HepG2 (cell line): ENCODE results near the gene SFXN2. TPM values are rescaled to one million over a fixed set of nuclear protein-coding genes. Genes with fewer than 3 reads are reported as not detected.

Experiments used
- ATAC-seq: fragments of 200-7000 bp; cut with Tn5 transposase; 3 replicates; pipeline ENCODE4 v1.9.1; 2020; ENCODE audit warnings: mild to moderate bottlenecking, moderate library complexity
- BruUV-seq: library from RNA; stranded (reverse); fragments of 400-500 nt; replicated peaks from 2 replicates; lab custom pipeline; 2021; lab: Mats Ljungman, UMichigan
- CTCF ChIA-PET: fragments of 300-600 bp; formaldehyde crosslinking; extraction: SDS; loops from one replicate; lab custom pipeline; 2021; ENCODE audit warnings: low total read pairs, inconsistent platforms, low intra/inter-chr PET ratio; lab: Yijun Ruan, JAX
- POLR2A ChIA-PET: fragments of 350-600 bp; sonication (Branson Sonifier 250); formaldehyde crosslinking; loops from one replicate; lab custom pipeline; 2020; ENCODE audit warnings: antibody characterized with exemption, inconsistent platforms; lab: Yijun Ruan, JAX
- DNase-seq: peaks from one replicate; pipeline ENCODE4 v3.0.0-alpha.2; 2015; ENCODE audit warnings: low spot score
- FAIRE-seq: peaks from 3 replicates; lab custom pipeline; 2011; peaks lifted over from hg19 to GRCh38; lab: Jason Lieb, UNC
- H2AFZ ChIP-seq: one replicate; pipeline ENCODE4 v1.6.1; 2011; ENCODE audit warnings: low read length, inconsistent platforms
- H3K27ac ChIP-seq: fragments of 300-600 bp; 3 replicates; pipeline ENCODE4 v1.8.0; 2011; ENCODE audit warnings: mixed run types, mild to moderate bottlenecking, mixed read lengths, low read length, inconsistent platforms; ENCODE audit not compliant: insufficient read depth; ENCODE audit errors: extremely low read length
- H3K27me3 ChIP-seq, 2 experiments: fragments of 200-600 bp in 1 of 2; 2 replicates in 1 of 2; 3 replicates in 1 of 2; pipeline versions ENCODE4 v1.6.0 to v1.8.0; 2011; ENCODE audit warnings: low read length in 2 of 2, mild to moderate bottlenecking in 2 of 2, moderate library complexity in 2 of 2, inconsistent platforms in 1 of 2; ENCODE audit not compliant: insufficient read depth in 2 of 2, control insufficient read depth in 1 of 2
- H3K36me3 ChIP-seq, 2 experiments: fragments of 200-600 bp in 1 of 2; replicated peaks in 1 of 2; 2 replicates in 1 of 2; 3 replicates in 1 of 2; pipeline versions ENCODE4 v1.5.1 to v1.8.0; 2011; ENCODE audit warnings: low read length in 2 of 2, inconsistent platforms in 1 of 2; ENCODE audit not compliant: insufficient read depth in 2 of 2, control insufficient read depth in 1 of 2
- H3K4me1 ChIP-seq: 2 replicates; pipeline ENCODE4 v1.5.1; 2012; ENCODE audit warnings: low read length, inconsistent platforms; ENCODE audit not compliant: insufficient read depth
- H3K4me2 ChIP-seq: 2 replicates; pipeline ENCODE4 v1.6.0; 2011; ENCODE audit warnings: low read depth, low read length, inconsistent platforms
- H3K4me3 ChIP-seq, 3 experiments: fragments of 200-600 bp in 1 of 3; sonication (generic), shearing (Covaris generic) in 1 of 3; replicated peaks in 1 of 3; 2 replicates each; pipeline ENCODE4 v1.5.1; 2011 to 2016; ENCODE audit warnings: low read length in 3 of 3, inconsistent platforms in 2 of 3, low read depth in 2 of 3, mild to moderate bottlenecking in 2 of 3, control low read depth in 1 of 3, mixed read lengths in 1 of 3; ENCODE audit not compliant: insufficient read depth in 1 of 3
- H3K79me2 ChIP-seq: one replicate; pipeline ENCODE4 v1.6.1; 2011; ENCODE audit warnings: low read length, inconsistent platforms; ENCODE audit not compliant: insufficient read depth
- H3K9ac ChIP-seq: 2 replicates; pipeline ENCODE4 v1.6.0; 2011; ENCODE audit warnings: mild to moderate bottlenecking, low read depth, low read length, inconsistent platforms; ENCODE audit not compliant: insufficient read depth
- H3K9me3 ChIP-seq: 2 replicates; pipeline ENCODE4 v1.5.1; 2012; ENCODE audit warnings: mild to moderate bottlenecking, low read length
- H4K20me1 ChIP-seq: 2 replicates; pipeline ENCODE4 v1.6.0; 2011; ENCODE audit warnings: inconsistent platforms, mild to moderate bottlenecking, low read length, moderate library complexity; ENCODE audit not compliant: insufficient read depth
- AGO1 ChIP-seq: fragments of 200-400 bp; formaldehyde crosslinking; IDR thresholded peaks from 2 replicates; pipeline ENCODE4 v1.6.1; 2017; ENCODE audit warnings: mild to moderate bottlenecking, low read depth, low read length, moderate library complexity; ENCODE audit not compliant: poor library complexity, severe bottlenecking
- ARID2 ChIP-seq: sonication (generic); formaldehyde crosslinking; IDR thresholded peaks from 2 replicates; pipeline ENCODE4 v1.8.1; 2022; ENCODE audit warnings: mild to moderate bottlenecking, missing genetic modification reagents, borderline replicate concordance
- CEBPG ChIP-seq: IDR thresholded peaks from 2 replicates; pipeline ENCODE4 v1.6.1; 2016
- IKZF1 ChIP-seq: fragments of 450-650 bp; IDR thresholded peaks from 2 replicates; pipeline ENCODE4 v1.7.1; 2016
- KDM4B ChIP-seq: sonication (generic); formaldehyde crosslinking; IDR thresholded peaks from 2 replicates; pipeline ENCODE4 v1.4.0; 2020; ENCODE audit warnings: missing genetic modification reagents
- KDM5B ChIP-seq: sonication (generic); formaldehyde crosslinking; IDR thresholded peaks from 2 replicates; pipeline ENCODE4 v1.4.0; 2020; ENCODE audit warnings: missing genetic modification reagents, mild to moderate bottlenecking, borderline replicate concordance
- MIER3 ChIP-seq: IDR thresholded peaks from 2 replicates; pipeline ENCODE4 v1.6.1; 2016; ENCODE audit warnings: missing compliant biosample characterization, borderline replicate concordance
- PHF5A ChIP-seq: IDR thresholded peaks from one replicate; pipeline ENCODE4 v1.6.1; 2018; ENCODE audit warnings: low read depth, missing genetic modification reagents; ENCODE audit not compliant: unreplicated experiment
- SALL1 ChIP-seq: sonication (generic); formaldehyde crosslinking; IDR thresholded peaks from 2 replicates; pipeline ENCODE4 v1.8.0; 2022; ENCODE audit warnings: mild to moderate bottlenecking, missing genetic modification reagents
- SOX6 ChIP-seq, 2 experiments: fragments of 450-650 bp in 1 of 2; sonication (generic) in 1 of 2; formaldehyde crosslinking in 1 of 2; IDR thresholded peaks; 2 replicates each; pipeline versions ENCODE4 v1.4.0 to v1.6.1; 2017 to 2020; ENCODE audit warnings: antibody characterized with exemption in 1 of 2, mild to moderate bottlenecking in 1 of 2, missing genetic modification reagents in 1 of 2
- ZBTB38 ChIP-seq: sonication (generic); formaldehyde crosslinking; IDR thresholded peaks from 2 replicates; pipeline ENCODE4 v1.5.1; 2020; ENCODE audit warnings: mild to moderate bottlenecking, missing genetic modification reagents
- ZNF44 ChIP-seq: sonication (generic); formaldehyde crosslinking; IDR thresholded peaks from 2 replicates; pipeline ENCODE4 v1.5.1; 2020; ENCODE audit warnings: mild to moderate bottlenecking, missing genetic modification reagents
- ZNF558 ChIP-seq: sonication (generic); formaldehyde crosslinking; IDR thresholded peaks from 2 replicates; pipeline ENCODE4 v1.9.0; 2022; ENCODE audit warnings: mild to moderate bottlenecking, missing genetic modification reagents, borderline replicate concordance
- WGBS: methylation state at CpG from one replicate; pipeline ENCODE4 v1.1.6; 2017; ENCODE audit warnings: low lambda C conversion rate; 5-methylcytosine and 5-hydroxymethylcytosine counted together
- in situ Hi-C: cut with HindIII; loops from 2 replicates; pipeline ENCODE4 v1.10.0; 2017; ENCODE audit warnings: low pct_unique_long_range_greater_than_20kb; ENCODE audit not compliant: extremely low pct_ligation_motif_present
- intact Hi-C: fragments of 100-400 bp; cut with micrococcal nuclease; formaldehyde crosslinking; loops from one replicate; pipeline ENCODE4 v1.10.0; 2022; ENCODE audit not compliant: unreplicated experiment
- polyA plus RNA-seq, 8 experiments: library from polyadenylated mRNA; depleted of rRNA in 3 of 8; stranded (reverse) in 7 of 8; unstranded in 1 of 8; fragments of >200 nt; fragmentation: Illumina TruSeq in 4 of 8; extraction: Trizol in 4 of 8; gene quantifications; 2 replicates each; pipeline versions ENCODE4 v1.2.1 to v1.2.3, GENCODE V29; 2011 to 2016; ENCODE audit warnings: low read depth in 4 of 8, missing spikeins in 1 of 8, mixed read lengths in 1 of 8; ENCODE audit not compliant: insufficient read depth in 1 of 8
- total RNA-seq, 5 experiments: library from RNA; depleted of rRNA; stranded (reverse); fragments of >200 nt; fragmentation: Illumina TruSeq; extraction: Trizol; gene quantifications; 2 replicates each; pipeline ENCODE4 v1.2.3, GENCODE V29; 2016; ENCODE audit warnings: low read depth in 1 of 5
- TF ChIP-seq, protein P1 (sequence below): sonication (generic); formaldehyde crosslinking; IDR thresholded peaks from 2 replicates; pipeline ENCODE4 v1.4.0; 2020; ENCODE audit warnings: missing genetic modification reagents, borderline replicate concordance
- TF ChIP-seq, protein P2 (sequence below): sonication (generic); formaldehyde crosslinking; IDR thresholded peaks from 2 replicates; pipeline ENCODE4 v1.5.1; 2020; ENCODE audit warnings: mild to moderate bottlenecking, missing genetic modification reagents, borderline replicate concordance

The SFXN2 gene
- total and polyA plus RNA-seq, 2 of the 13 experiments (the other 11 are each of a cell fraction or from before 2014, with no cell fraction given), result 12.8 to 21.1 TPM

GRCh38 chr10:102775201-102775934, 60.9 kb downstream of the SFXN2 start:
- intact Hi-C loops, result loop anchor here (5.0 kb wide), 1 partner anchor 33 kb away; the partner anchor contains the start of gene WBP1L
- Histone ChIP-seq H3K4me1 (peaks cover 50% of the 10 kb centered on the region), H3K36me3 (no peaks in the 10 kb centered on the region), H4K20me1 (no peaks in the 10 kb centered on the region), H3K4me3 (peak overlapping the region; percentile 55 to 63 (median 62)), H3K27me3 (no peaks in the 10 kb centered on the region; a peak in 1 of 5 replicates), H3K4me2 (peak overlapping the region; percentile 97), H3K9ac (peak overlapping the region; percentile 71; the same call in 1 of the 2 replicates), H3K9me3 (no peaks in the 10 kb centered on the region), H3K27ac (peak overlapping the region; percentile 33), H2AFZ (no peak overlapping the region), H3K79me2 (no peaks in the 10 kb centered on the region)
- in situ Hi-C loops, result no loop called here
- ChIA-PET CTCF (no interaction called here), POLR2A (interaction anchor here (0.9 to 2.7 kb wide), 5 partner anchors 8 to 41 kb away, joined by 4 to 10 read pairs (median 6); partner anchors contain the start of gene WBP1L)
- 44% methylated on average over 16 of the region's 16 CpGs for WGBS
- peak; percentile 68 for FAIRE-seq
- ATAC-seq, result peak; percentile 16
- peak; percentile 28 for DNase-seq
- no TSS peak for BruUV-seq
- no peak for TF ChIP-seq SOX6 (IDR thresholded peaks at IDR 0.05)
- 0 out of 2 replicates have a peak, but pooled peaks have one; percentile 32 for TF ChIP-seq SOX6 (CRISPR knock-in tag; IDR thresholded peaks at IDR 0.05)
- TF ChIP-seq ZNF44, result no peak
- TF ChIP-seq KDM5B (CRISPR knock-in tag), result 0 out of 2 replicates have a peak, but pooled peaks have one; percentile 45
- TF ChIP-seq AGO1, result no peak
- TF ChIP-seq ZBTB38 (CRISPR knock-in tag), result 0 out of 2 replicates have a peak, but pooled peaks have one; percentile 13
- TF ChIP-seq IKZF1, result no peak
- TF ChIP-seq, protein P1, sequence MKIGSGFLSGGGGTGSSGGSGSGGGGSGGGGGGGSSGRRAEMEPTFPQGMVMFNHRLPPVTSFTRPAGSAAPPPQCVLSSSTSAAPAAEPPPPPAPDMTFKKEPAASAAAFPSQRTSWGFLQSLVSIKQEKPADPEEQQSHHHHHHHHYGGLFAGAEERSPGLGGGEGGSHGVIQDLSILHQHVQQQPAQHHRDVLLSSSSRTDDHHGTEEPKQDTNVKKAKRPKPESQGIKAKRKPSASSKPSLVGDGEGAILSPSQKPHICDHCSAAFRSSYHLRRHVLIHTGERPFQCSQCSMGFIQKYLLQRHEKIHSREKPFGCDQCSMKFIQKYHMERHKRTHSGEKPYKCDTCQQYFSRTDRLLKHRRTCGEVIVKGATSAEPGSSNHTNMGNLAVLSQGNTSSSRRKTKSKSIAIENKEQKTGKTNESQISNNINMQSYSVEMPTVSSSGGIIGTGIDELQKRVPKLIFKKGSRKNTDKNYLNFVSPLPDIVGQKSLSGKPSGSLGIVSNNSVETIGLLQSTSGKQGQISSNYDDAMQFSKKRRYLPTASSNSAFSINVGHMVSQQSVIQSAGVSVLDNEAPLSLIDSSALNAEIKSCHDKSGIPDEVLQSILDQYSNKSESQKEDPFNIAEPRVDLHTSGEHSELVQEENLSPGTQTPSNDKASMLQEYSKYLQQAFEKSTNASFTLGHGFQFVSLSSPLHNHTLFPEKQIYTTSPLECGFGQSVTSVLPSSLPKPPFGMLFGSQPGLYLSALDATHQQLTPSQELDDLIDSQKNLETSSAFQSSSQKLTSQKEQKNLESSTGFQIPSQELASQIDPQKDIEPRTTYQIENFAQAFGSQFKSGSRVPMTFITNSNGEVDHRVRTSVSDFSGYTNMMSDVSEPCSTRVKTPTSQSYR (CRISPR knock-in tag), result 0 out of 2 replicates have a peak, but pooled peaks have one; percentile 4
- no peak for TF ChIP-seq PHF5A (CRISPR knock-in tag)
- TF ChIP-seq MIER3 (CRISPR knock-in tag), result no peak
- TF ChIP-seq, protein P2, sequence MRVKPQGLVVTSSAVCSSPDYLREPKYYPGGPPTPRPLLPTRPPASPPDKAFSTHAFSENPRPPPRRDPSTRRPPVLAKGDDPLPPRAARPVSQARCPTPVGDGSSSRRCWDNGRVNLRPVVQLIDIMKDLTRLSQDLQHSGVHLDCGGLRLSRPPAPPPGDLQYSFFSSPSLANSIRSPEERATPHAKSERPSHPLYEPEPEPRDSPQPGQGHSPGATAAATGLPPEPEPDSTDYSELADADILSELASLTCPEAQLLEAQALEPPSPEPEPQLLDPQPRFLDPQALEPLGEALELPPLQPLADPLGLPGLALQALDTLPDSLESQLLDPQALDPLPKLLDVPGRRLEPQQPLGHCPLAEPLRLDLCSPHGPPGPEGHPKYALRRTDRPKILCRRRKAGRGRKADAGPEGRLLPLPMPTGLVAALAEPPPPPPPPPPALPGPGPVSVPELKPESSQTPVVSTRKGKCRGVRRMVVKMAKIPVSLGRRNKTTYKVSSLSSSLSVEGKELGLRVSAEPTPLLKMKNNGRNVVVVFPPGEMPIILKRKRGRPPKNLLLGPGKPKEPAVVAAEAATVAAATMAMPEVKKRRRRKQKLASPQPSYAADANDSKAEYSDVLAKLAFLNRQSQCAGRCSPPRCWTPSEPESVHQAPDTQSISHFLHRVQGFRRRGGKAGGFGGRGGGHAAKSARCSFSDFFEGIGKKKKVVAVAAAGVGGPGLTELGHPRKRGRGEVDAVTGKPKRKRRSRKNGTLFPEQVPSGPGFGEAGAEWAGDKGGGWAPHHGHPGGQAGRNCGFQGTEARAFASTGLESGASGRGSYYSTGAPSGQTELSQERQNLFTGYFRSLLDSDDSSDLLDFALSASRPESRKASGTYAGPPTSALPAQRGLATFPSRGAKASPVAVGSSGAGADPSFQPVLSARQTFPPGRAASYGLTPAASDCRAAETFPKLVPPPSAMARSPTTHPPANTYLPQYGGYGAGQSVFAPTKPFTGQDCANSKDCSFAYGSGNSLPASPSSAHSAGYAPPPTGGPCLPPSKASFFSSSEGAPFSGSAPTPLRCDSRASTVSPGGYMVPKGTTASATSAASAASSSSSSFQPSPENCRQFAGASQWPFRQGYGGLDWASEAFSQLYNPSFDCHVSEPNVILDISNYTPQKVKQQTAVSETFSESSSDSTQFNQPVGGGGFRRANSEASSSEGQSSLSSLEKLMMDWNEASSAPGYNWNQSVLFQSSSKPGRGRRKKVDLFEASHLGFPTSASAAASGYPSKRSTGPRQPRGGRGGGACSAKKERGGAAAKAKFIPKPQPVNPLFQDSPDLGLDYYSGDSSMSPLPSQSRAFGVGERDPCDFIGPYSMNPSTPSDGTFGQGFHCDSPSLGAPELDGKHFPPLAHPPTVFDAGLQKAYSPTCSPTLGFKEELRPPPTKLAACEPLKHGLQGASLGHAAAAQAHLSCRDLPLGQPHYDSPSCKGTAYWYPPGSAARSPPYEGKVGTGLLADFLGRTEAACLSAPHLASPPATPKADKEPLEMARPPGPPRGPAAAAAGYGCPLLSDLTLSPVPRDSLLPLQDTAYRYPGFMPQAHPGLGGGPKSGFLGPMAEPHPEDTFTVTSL (CRISPR knock-in tag), result 0 out of 2 replicates have a peak, but pooled peaks have one; percentile 20
- TF ChIP-seq ZNF558 (CRISPR knock-in tag), result 0 out of 2 replicates have a peak, but pooled peaks have one; percentile 50
- no peak for TF ChIP-seq KDM4B (CRISPR knock-in tag)
- 0 out of 2 replicates have a peak, but pooled peaks have one; percentile 18 for TF ChIP-seq ARID2 (CRISPR knock-in tag)
- TF ChIP-seq SALL1 (CRISPR knock-in tag), result peak; percentile 34; the same call in 1 of the 2 replicates
- TF ChIP-seq CEBPG (CRISPR knock-in tag), result peak; percentile 48; the same call in 1 of the 2 replicates
